ENCODE data around the gene C8A. TPM values are rescaled to one million over a fixed set of nuclear protein-coding genes. Genes with fewer than 3 reads are reported as not detected.
A peak's percentile ranks its signal among the peaks of the same experiment; 100 is the strongest.

C8A gene
- total and polyA plus RNA-seq, 2 of the 13 experiments (the other 11 are each of a cell fraction or from before 2014, with no cell fraction given): 10.5 to 15.0 TPM

DNA sequence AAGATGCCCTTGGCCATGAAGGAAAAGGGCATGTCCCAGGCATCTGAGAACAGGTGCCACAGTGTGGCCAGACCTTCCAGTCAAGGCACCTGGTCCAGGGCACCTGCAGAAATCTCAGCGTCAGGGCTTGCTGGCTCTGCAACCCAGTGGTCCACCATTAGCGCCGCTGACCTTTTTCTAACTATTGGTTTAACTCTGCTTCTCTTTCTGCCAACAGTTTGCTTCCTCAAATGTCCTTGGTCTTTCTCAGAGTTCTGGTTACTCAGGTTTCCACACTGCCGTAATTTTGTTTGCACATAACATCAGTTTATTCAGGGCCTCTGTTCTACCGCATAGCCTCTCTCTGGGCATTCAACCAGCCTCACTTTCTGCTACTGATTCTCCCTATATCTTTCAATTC, 18.9 kb upstream of the C8A start (continued):
- TF ChIP-seq MEIS2 (CRISPR knock-in tag; IDR thresholded peaks at IDR 0.05) (no peak), CAMTA2 (CRISPR knock-in tag; IDR thresholded peaks at IDR 0.05; ENCODE audit: borderline replicate concordance) (no peak), KDM1A (CRISPR knock-in tag; IDR thresholded peaks at IDR 0.05) (0 out of 2 replicates have a peak, but pooled peaks have one; percentile 10), TP53 (CRISPR knock-in tag; conservative IDR thresholded peaks at IDR 0.05) (no peak), EP300 (IDR thresholded peaks at IDR 0.05; ENCODE audit: low read depth in 2 of 2, low read length in 2 of 2) (peak in 1 of 2 experiments; percentile 44; a peak in 1 of 4 replicates), EP300 (CRISPR knock-in tag; IDR thresholded peaks at IDR 0.05; ENCODE audit: borderline replicate concordance) (no peak), MAF1 (CRISPR knock-in tag; IDR thresholded peaks at IDR 0.05; ENCODE audit: borderline replicate concordance) (no peak), GLI4 (CRISPR knock-in tag; IDR thresholded peaks at IDR 0.05; ENCODE audit: borderline replicate concordance) (no peak), PAF1 (CRISPR knock-in tag; IDR thresholded peaks at IDR 0.05) (no peak)
- TF ChIP-seq, protein P1, sequence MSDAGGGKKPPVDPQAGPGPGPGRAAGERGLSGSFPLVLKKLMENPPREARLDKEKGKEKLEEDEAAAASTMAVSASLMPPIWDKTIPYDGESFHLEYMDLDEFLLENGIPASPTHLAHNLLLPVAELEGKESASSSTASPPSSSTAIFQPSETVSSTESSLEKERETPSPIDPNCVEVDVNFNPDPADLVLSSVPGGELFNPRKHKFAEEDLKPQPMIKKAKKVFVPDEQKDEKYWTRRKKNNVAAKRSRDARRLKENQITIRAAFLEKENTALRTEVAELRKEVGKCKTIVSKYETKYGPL (CRISPR knock-in tag; IDR thresholded peaks at IDR 0.05): no peak
- TF ChIP-seq, protein P2, sequence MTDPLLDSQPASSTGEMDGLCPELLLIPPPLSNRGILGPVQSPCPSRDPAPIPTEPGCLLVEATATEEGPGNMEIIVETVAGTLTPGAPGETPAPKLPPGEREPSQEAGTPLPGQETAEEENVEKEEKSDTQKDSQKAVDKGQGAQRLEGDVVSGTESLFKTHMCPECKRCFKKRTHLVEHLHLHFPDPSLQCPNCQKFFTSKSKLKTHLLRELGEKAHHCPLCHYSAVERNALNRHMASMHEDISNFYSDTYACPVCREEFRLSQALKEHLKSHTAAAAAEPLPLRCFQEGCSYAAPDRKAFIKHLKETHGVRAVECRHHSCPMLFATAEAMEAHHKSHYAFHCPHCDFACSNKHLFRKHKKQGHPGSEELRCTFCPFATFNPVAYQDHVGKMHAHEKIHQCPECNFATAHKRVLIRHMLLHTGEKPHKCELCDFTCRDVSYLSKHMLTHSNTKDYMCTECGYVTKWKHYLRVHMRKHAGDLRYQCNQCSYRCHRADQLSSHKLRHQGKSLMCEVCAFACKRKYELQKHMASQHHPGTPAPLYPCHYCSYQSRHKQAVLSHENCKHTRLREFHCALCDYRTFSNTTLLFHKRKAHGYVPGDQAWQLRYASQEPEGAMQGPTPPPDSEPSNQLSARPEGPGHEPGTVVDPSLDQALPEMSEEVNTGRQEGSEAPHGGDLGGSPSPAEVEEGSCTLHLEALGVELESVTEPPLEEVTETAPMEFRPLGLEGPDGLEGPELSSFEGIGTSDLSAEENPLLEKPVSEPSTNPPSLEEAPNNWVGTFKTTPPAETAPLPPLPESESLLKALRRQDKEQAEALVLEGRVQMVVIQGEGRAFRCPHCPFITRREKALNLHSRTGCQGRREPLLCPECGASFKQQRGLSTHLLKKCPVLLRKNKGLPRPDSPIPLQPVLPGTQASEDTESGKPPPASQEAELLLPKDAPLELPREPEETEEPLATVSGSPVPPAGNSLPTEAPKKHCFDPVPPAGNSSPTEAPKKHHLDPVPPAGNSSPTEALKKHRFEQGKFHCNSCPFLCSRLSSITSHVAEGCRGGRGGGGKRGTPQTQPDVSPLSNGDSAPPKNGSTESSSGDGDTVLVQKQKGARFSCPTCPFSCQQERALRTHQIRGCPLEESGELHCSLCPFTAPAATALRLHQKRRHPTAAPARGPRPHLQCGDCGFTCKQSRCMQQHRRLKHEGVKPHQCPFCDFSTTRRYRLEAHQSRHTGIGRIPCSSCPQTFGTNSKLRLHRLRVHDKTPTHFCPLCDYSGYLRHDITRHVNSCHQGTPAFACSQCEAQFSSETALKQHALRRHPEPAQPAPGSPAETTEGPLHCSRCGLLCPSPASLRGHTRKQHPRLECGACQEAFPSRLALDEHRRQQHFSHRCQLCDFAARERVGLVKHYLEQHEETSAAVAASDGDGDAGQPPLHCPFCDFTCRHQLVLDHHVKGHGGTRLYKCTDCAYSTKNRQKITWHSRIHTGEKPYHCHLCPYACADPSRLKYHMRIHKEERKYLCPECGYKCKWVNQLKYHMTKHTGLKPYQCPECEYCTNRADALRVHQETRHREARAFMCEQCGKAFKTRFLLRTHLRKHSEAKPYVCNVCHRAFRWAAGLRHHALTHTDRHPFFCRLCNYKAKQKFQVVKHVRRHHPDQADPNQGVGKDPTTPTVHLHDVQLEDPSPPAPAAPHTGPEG (CRISPR knock-in tag; IDR thresholded peaks at IDR 0.05): no peak
- TF ChIP-seq, protein P3, sequence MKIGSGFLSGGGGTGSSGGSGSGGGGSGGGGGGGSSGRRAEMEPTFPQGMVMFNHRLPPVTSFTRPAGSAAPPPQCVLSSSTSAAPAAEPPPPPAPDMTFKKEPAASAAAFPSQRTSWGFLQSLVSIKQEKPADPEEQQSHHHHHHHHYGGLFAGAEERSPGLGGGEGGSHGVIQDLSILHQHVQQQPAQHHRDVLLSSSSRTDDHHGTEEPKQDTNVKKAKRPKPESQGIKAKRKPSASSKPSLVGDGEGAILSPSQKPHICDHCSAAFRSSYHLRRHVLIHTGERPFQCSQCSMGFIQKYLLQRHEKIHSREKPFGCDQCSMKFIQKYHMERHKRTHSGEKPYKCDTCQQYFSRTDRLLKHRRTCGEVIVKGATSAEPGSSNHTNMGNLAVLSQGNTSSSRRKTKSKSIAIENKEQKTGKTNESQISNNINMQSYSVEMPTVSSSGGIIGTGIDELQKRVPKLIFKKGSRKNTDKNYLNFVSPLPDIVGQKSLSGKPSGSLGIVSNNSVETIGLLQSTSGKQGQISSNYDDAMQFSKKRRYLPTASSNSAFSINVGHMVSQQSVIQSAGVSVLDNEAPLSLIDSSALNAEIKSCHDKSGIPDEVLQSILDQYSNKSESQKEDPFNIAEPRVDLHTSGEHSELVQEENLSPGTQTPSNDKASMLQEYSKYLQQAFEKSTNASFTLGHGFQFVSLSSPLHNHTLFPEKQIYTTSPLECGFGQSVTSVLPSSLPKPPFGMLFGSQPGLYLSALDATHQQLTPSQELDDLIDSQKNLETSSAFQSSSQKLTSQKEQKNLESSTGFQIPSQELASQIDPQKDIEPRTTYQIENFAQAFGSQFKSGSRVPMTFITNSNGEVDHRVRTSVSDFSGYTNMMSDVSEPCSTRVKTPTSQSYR (CRISPR knock-in tag; IDR thresholded peaks at IDR 0.05; ENCODE audit: borderline replicate concordance): no peak
- TF ChIP-seq, protein P4, sequence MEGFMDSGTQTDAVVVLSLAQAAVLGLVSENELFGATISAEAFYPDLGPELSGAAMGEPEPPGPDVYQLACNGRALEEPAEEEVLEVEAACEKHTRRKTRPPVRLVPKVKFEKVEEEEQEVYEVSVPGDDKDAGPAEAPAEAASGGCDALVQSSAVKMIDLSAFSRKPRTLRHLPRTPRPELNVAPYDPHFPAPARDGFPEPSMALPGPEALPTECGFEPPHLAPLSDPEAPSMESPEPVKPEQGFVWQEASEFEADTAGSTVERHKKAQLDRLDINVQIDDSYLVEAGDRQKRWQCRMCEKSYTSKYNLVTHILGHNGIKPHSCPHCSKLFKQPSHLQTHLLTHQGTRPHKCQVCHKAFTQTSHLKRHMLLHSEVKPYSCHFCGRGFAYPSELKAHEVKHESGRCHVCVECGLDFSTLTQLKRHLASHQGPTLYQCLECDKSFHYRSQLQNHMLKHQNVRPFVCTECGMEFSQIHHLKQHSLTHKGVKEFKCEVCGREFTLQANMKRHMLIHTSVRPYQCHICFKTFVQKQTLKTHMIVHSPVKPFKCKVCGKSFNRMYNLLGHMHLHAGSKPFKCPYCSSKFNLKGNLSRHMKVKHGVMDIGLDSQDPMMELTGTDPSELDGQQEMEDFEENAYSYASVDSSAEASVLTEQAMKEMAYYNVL (CRISPR knock-in tag; IDR thresholded peaks at IDR 0.05; ENCODE audit: borderline replicate concordance): 0 out of 2 replicates have a peak, but pooled peaks have one; percentile 48
- TF ChIP-seq, protein P5, sequence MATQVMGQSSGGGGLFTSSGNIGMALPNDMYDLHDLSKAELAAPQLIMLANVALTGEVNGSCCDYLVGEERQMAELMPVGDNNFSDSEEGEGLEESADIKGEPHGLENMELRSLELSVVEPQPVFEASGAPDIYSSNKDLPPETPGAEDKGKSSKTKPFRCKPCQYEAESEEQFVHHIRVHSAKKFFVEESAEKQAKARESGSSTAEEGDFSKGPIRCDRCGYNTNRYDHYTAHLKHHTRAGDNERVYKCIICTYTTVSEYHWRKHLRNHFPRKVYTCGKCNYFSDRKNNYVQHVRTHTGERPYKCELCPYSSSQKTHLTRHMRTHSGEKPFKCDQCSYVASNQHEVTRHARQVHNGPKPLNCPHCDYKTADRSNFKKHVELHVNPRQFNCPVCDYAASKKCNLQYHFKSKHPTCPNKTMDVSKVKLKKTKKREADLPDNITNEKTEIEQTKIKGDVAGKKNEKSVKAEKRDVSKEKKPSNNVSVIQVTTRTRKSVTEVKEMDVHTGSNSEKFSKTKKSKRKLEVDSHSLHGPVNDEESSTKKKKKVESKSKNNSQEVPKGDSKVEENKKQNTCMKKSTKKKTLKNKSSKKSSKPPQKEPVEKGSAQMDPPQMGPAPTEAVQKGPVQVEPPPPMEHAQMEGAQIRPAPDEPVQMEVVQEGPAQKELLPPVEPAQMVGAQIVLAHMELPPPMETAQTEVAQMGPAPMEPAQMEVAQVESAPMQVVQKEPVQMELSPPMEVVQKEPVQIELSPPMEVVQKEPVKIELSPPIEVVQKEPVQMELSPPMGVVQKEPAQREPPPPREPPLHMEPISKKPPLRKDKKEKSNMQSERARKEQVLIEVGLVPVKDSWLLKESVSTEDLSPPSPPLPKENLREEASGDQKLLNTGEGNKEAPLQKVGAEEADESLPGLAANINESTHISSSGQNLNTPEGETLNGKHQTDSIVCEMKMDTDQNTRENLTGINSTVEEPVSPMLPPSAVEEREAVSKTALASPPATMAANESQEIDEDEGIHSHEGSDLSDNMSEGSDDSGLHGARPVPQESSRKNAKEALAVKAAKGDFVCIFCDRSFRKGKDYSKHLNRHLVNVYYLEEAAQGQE (IDR thresholded peaks at IDR 0.05; ENCODE audit: borderline replicate concordance in 1 of 2, low read depth in 1 of 2, low read length in 2 of 2): no peak

All from HepG2 (cell line).